GM23248 (cell line): Measurements from ENCODE around the gene CIROP. TPM values are rescaled to one million over a fixed set of nuclear protein-coding genes. Genes with fewer than 3 reads are reported as not detected.

ENCODE experiments used
- DNase-seq: peaks from one replicate; pipeline ENCODE4 v3.0.0-alpha.2; 2015
- H2AFZ ChIP-seq: fragments of 200-600 bp; sonication (generic); 2 replicates; pipeline ENCODE4 v1.6.1; 2016; ENCODE audit warnings: antibody characterized with exemption
- H3F3A ChIP-seq: fragments of 200-600 bp; sonication (generic); 2 replicates; pipeline ENCODE4 v1.6.1; 2016; ENCODE audit warnings: mild to moderate bottlenecking, antibody characterized with exemption, mixed run types; ENCODE audit not compliant: insufficient read depth
- H3K27ac ChIP-seq: fragments of 200-600 bp; sonication (generic); 2 replicates; pipeline ENCODE4 v1.5.1; 2016; ENCODE audit warnings: mild to moderate bottlenecking
- H3K27me3 ChIP-seq: fragments of 200-600 bp; sonication (generic); replicated peaks from 2 replicates; pipeline ENCODE4 v1.6.1; 2016; ENCODE audit warnings: mild to moderate bottlenecking; ENCODE audit not compliant: insufficient read depth
- H3K36me3 ChIP-seq: fragments of 200-600 bp; sonication (generic); 2 replicates; pipeline ENCODE4 v1.6.1; 2016; ENCODE audit warnings: low read depth, mild to moderate bottlenecking
- H3K4me1 ChIP-seq: fragments of 200-600 bp; sonication (generic); 2 replicates; pipeline ENCODE4 v1.6.1; 2016; ENCODE audit warnings: mild to moderate bottlenecking; ENCODE audit not compliant: insufficient read depth
- H3K4me2 ChIP-seq: fragments of 200-600 bp; sonication (generic); one replicate; pipeline ENCODE4 v1.6.1; 2016; ENCODE audit warnings: mild to moderate bottlenecking; ENCODE audit not compliant: unreplicated experiment
- H3K4me3 ChIP-seq: fragments of 200-600 bp; sonication (generic); 2 replicates; pipeline ENCODE4 v1.5.1; 2016; ENCODE audit warnings: mild to moderate bottlenecking
- H3K79me2 ChIP-seq: fragments of 200-600 bp; sonication (generic); 2 replicates; pipeline ENCODE4 v1.6.1; 2016; ENCODE audit warnings: mild to moderate bottlenecking; ENCODE audit not compliant: insufficient read depth
- H3K9ac ChIP-seq: fragments of 200-600 bp; sonication (generic); 2 replicates; pipeline ENCODE4 v1.6.1; 2016; ENCODE audit warnings: mild to moderate bottlenecking
- H3K9me2 ChIP-seq: fragments of 200-600 bp; sonication (generic); 2 replicates; pipeline ENCODE4 v1.6.1; 2016; ENCODE audit warnings: mixed run types, mild to moderate bottlenecking, moderate library complexity; ENCODE audit not compliant: insufficient read depth
- H3K9me3 ChIP-seq: fragments of 200-600 bp; sonication (generic); one replicate; pipeline ENCODE4 v1.6.1; 2017; ENCODE audit warnings: low read depth
- H4K20me1 ChIP-seq: fragments of 200-600 bp; sonication (generic); 2 replicates; pipeline ENCODE4 v1.6.0; 2016; ENCODE audit not compliant: insufficient read depth
- EZH2 ChIP-seq: fragments of 200-600 bp; sonication (generic); IDR thresholded peaks from 2 replicates; pipeline ENCODE4 v1.6.1; 2018; ENCODE audit warnings: antibody characterized with exemption, mild to moderate bottlenecking; ENCODE audit not compliant: insufficient read depth, poor library complexity, severe bottlenecking
- EZH2phosphoT487 ChIP-seq: fragments of 200-600 bp; sonication (generic); IDR thresholded peaks from 2 replicates; pipeline ENCODE4 v1.6.1; 2018; ENCODE audit warnings: antibody characterized with exemption, moderate library complexity, mild to moderate bottlenecking, low read depth; ENCODE audit not compliant: insufficient read depth
- WGBS, 2 experiments: methylation state at CpG; one replicate each; pipeline ENCODE4 v1.1.6; 2015 to 2017; ENCODE audit warnings: low lambda C conversion rate in 2 of 2, low coverage in 1 of 2; ENCODE audit errors: missing lambda C conversion rate in 2 of 2; 5-methylcytosine and 5-hydroxymethylcytosine counted together
- in situ Hi-C: fragments of 300-500 bp; cut with MboI; formaldehyde crosslinking; loops from 2 replicates; pipeline ENCODE4 v1.15.0; 2020
- polyA plus RNA-seq: library from polyadenylated mRNA; unstranded; fragments of >200 nt; fragmentation: Nextera tagmentation; extraction: Ambion mirVana; gene quantifications from 2 replicates; pipeline ENCODE4 v1.2.1, GENCODE V29; 2016
- total RNA-seq: library from RNA; depleted of rRNA; stranded (reverse); fragments of >200 nt; shearing (Covaris generic); gene quantifications from 2 replicates; pipeline ENCODE4 v1.2.3, GENCODE V29; 2014

CIROP gene
- total and polyA plus RNA-seq, 2 experiments from 2014 or later = not detected

- peak overlapping the region; percentile 97 for H3K4me3 ChIP-seq
- H3K36me3 ChIP-seq = peaks cover 28% of the 10 kb centered on the region
- no peak for DNase-seq
- peaks cover 23% of the 10 kb centered on the region for H3K4me1 ChIP-seq
- no peaks in the 10 kb centered on the region for H3K9me3 ChIP-seq
- H3K4me2 ChIP-seq = peak overlapping the region; percentile 83
- H3K27ac ChIP-seq = peak overlapping the region; percentile 71
- peaks cover 97% of the 10 kb centered on the region for H3K79me2 ChIP-seq
- H2AFZ ChIP-seq = no peak overlapping the region
- WGBS, 2 experiments = 38 to 42% methylated on average over 5 of the region's 5 CpGs
- H3F3A ChIP-seq = peaks cover 43% of the 10 kb centered on the region
- peaks cover 5% of the 10 kb centered on the region; the same call in 1 of the 2 replicates for H4K20me1 ChIP-seq
- no peaks in the 10 kb centered on the region for H3K27me3 ChIP-seq
- peak overlapping the region; percentile 95 for H3K9ac ChIP-seq
- H3K9me2 ChIP-seq = no peaks in the 10 kb centered on the region
- TF ChIP-seq EZH2 (no peak), EZH2phosphoT487 (no peak)
- in situ Hi-C loops = no loop called here
Measured at GRCh38 chr14:23071921-23072539, 32.8 kb downstream of the CIROP start.

- in situ Hi-C loops = no loop called here
- H3K36me3 ChIP-seq = peaks cover 30% of the 10 kb centered on the region
- peaks cover 97% of the 10 kb centered on the region for H3K79me2 ChIP-seq
Measured at GRCh38 chr14:23071244-23071920, 33.4 kb downstream of the CIROP start.

GRCh38 chr14:23070262-23071129 lies 34.3 kb downstream of the CIROP start:
- Histone ChIP-seq H3K4me2 (peak overlapping the region; percentile 97), H3K9me3 (no peaks in the 10 kb centered on the region), H3K4me1 (peaks cover 21% of the 10 kb centered on the region), H4K20me1 (peaks cover 5% of the 10 kb centered on the region; the same call in 1 of the 2 replicates), H3K9me2 (no peaks in the 10 kb centered on the region), H3K4me3 (peak overlapping the region; percentile 97), H3K9ac (peak overlapping the region; percentile 95), H2AFZ (no peak overlapping the region), H3K27me3 (no peaks in the 10 kb centered on the region), H3F3A (peaks cover 51% of the 10 kb centered on the region), H3K79me2 (peaks cover 97% of the 10 kb centered on the region), H3K36me3 (peaks cover 33% of the 10 kb centered on the region), H3K27ac (peak overlapping the region; percentile 71)
- 6 to 8% methylated on average over 10 of the region's 10 CpGs for WGBS, 2 experiments
- TF ChIP-seq EZH2phosphoT487 = no peak
- no peak for TF ChIP-seq EZH2
- peak; percentile 43 for DNase-seq
- in situ Hi-C loops = no loop called here

More at GRCh38 chr14:23071244-23071920, 33.4 kb downstream of the CIROP start:
- H2AFZ ChIP-seq = peak overlapping the region; percentile 60
- peak overlapping the region; percentile 97 for H3K4me2 ChIP-seq
- no peaks in the 10 kb centered on the region for H3K9me3 ChIP-seq
- TF ChIP-seq EZH2 (no peak), EZH2phosphoT487 (no peak)
- peaks cover 43% of the 10 kb centered on the region for H3F3A ChIP-seq
- peaks cover 5% of the 10 kb centered on the region; the same call in 1 of the 2 replicates for H4K20me1 ChIP-seq
- H3K9ac ChIP-seq = peak overlapping the region; percentile 95
- H3K27ac ChIP-seq = peak overlapping the region; percentile 71
- peaks cover 21% of the 10 kb centered on the region for H3K4me1 ChIP-seq
- WGBS, 2 experiments = 3 to 5% methylated on average over 14 of the region's 14 CpGs
- no peaks in the 10 kb centered on the region for H3K9me2 ChIP-seq
- peak overlapping the region; percentile 97 for H3K4me3 ChIP-seq
- peak; percentile 96 for DNase-seq
- H3K27me3 ChIP-seq = no peaks in the 10 kb centered on the region

- Histone ChIP-seq H3K9me3 (no peaks in the 10 kb centered on the region), H3K27me3 (no peaks in the 10 kb centered on the region), H3K36me3 (peaks cover 36% of the 10 kb centered on the region), H3K4me2 (peak overlapping the region; percentile 26), H3K27ac (no peak overlapping the region), H2AFZ (no peak overlapping the region), H3K4me1 (peaks cover 21% of the 10 kb centered on the region), H3K9ac (peak overlapping the region; percentile 24; the same call in 1 of the 2 replicates), H3K79me2 (peaks cover 97% of the 10 kb centered on the region), H4K20me1 (peaks cover 5% of the 10 kb centered on the region; the same call in 1 of the 2 replicates), H3F3A (peaks cover 59% of the 10 kb centered on the region), H3K4me3 (no peak overlapping the region), H3K9me2 (no peaks in the 10 kb centered on the region)
- DNase-seq = no peak
- 86 to 97% methylated on average over 4 of the region's 4 CpGs for WGBS, 2 experiments
- in situ Hi-C loops = no loop called here
- TF ChIP-seq EZH2 = no peak
- no peak for TF ChIP-seq EZH2phosphoT487
Measured at GRCh38 chr14:23069413-23069806, 35.4 kb downstream of the CIROP start.
